Ishikawa (cell line): ENCODE measurements around the gene NXN.

Experiments
- CEBPB ChIP-seq: IDR thresholded peaks from 2 replicates; pipeline ENCODE4 v1.6.1; 2012
- CREB1 ChIP-seq: IDR thresholded peaks from 2 replicates; pipeline ENCODE4 v1.6.1; 2012; ENCODE audit warnings: low read depth
- EGR1 ChIP-seq: IDR thresholded peaks from 2 replicates; pipeline ENCODE4 v1.6.1; 2012
- EP300 ChIP-seq: IDR thresholded peaks from 2 replicates; pipeline ENCODE4 v1.6.1; 2012; ENCODE audit warnings: borderline replicate concordance
- FOXM1 ChIP-seq: IDR thresholded peaks from 2 replicates; pipeline ENCODE4 v1.6.1; 2012; ENCODE audit warnings: low read depth, borderline replicate concordance
- MAX ChIP-seq: IDR thresholded peaks from 2 replicates; pipeline ENCODE4 v1.6.1; 2012
- NFIC ChIP-seq: IDR thresholded peaks from 2 replicates; pipeline ENCODE4 v1.6.1; 2012
- RAD21 ChIP-seq: IDR thresholded peaks from 2 replicates; pipeline ENCODE4 v1.6.1; 2012; ENCODE audit warnings: low read depth
- REST ChIP-seq: IDR thresholded peaks from 2 replicates; pipeline ENCODE4 v1.6.1; 2012; ENCODE audit warnings: low read depth, mild to moderate bottlenecking
- TAF1 ChIP-seq: IDR thresholded peaks from 2 replicates; pipeline ENCODE4 v1.6.1; 2012; ENCODE audit warnings: low read depth, mild to moderate bottlenecking
- TCF12 ChIP-seq: IDR thresholded peaks from 2 replicates; pipeline ENCODE4 v1.6.1; 2012; ENCODE audit warnings: low read depth
- TEAD4 ChIP-seq: IDR thresholded peaks from 2 replicates; pipeline ENCODE4 v1.6.1; 2012
- USF1 ChIP-seq: IDR thresholded peaks from 2 replicates; pipeline ENCODE4 v1.6.1; 2012
- YY1 ChIP-seq: IDR thresholded peaks from 2 replicates; pipeline ENCODE4 v1.6.1; 2012; ENCODE audit warnings: low read depth
- ZBTB7A ChIP-seq: IDR thresholded peaks from 2 replicates; pipeline ENCODE4 v1.6.1; 2012; ENCODE audit warnings: low read depth

Gene NXN

GRCh38 chr17:852349-852748, 127.2 kb downstream of the NXN start:
- TF ChIP-seq USF1 (no peak), YY1 (no peak), MAX (no peak), RAD21 (no peak), CEBPB (no peak), TEAD4 (no peak), EP300 (no peak), EGR1 (no peak), FOXM1 (no peak), ZBTB7A (no peak), REST (no peak), NFIC (no peak), TAF1 (no peak), TCF12 (no peak), CREB1 (no peak)

- no peak for TF ChIP-seq EGR1
- no peak for TF ChIP-seq RAD21
- no peak for TF ChIP-seq CEBPB
- TF ChIP-seq USF1, result no peak
- no peak for TF ChIP-seq TEAD4
- no peak for TF ChIP-seq REST
- TF ChIP-seq ZBTB7A, result no peak
- no peak for TF ChIP-seq MAX
- TF ChIP-seq TAF1, result no peak
- no peak for TF ChIP-seq TCF12
- TF ChIP-seq NFIC, result no peak
- no peak for TF ChIP-seq FOXM1
- no peak for TF ChIP-seq CREB1
- TF ChIP-seq EP300, result no peak
- TF ChIP-seq YY1, result no peak
These were observed 127.7 kb downstream of the NXN start for GRCh38 chr17:851924-852323.

- TF ChIP-seq TEAD4, result no peak
- TF ChIP-seq FOXM1, result no peak
- TF ChIP-seq EP300, result no peak
- TF ChIP-seq EGR1, result no peak
- no peak for TF ChIP-seq CEBPB
- TF ChIP-seq CREB1, result no peak
- TF ChIP-seq MAX, result no peak
- TF ChIP-seq USF1, result no peak
- no peak for TF ChIP-seq RAD21
- no peak for TF ChIP-seq ZBTB7A
- no peak for TF ChIP-seq REST
- TF ChIP-seq YY1, result no peak
- TF ChIP-seq TAF1, result no peak
- TF ChIP-seq NFIC, result no peak
- no peak for TF ChIP-seq TCF12
These were observed 128.5 kb downstream of the NXN start for GRCh38 chr17:850851-851763.
